GM19023 (cell line): ENCODE results near the gene PTPRM.

Experiments used
- ATAC-seq: cut with Tn5 transposase; IDR thresholded peaks from one replicate; pipeline ENCODE4 v1.9.1; 2021; ENCODE audit warnings: mild to moderate bottlenecking, moderate library complexity; ENCODE audit not compliant: unreplicated experiment

The PTPRM gene

GRCh38 chr18:7789856-7790552, 222.9 kb downstream of the PTPRM start:
- no peak for ATAC-seq

- no peak for ATAC-seq
Observed at GRCh38 chr18:7793100-7793499, 226.0 kb downstream of the PTPRM start.

GRCh38 chr18:7803956-7804469, 236.9 kb downstream of the PTPRM start:
- ATAC-seq = no peak

GRCh38 chr18:7805096-7805495, 238.0 kb downstream of the PTPRM start:
- ATAC-seq = no peak

GRCh38 chr18:7805880-7806279, 238.8 kb downstream of the PTPRM start:
- no peak for ATAC-seq

GRCh38 chr18:7807936-7808453, 240.9 kb downstream of the PTPRM start:
- ATAC-seq = no peak

GRCh38 chr18:7808992-7809391, 241.9 kb downstream of the PTPRM start:
- no peak for ATAC-seq

- no peak for ATAC-seq
Observed at GRCh38 chr18:7809455-7809854, 242.3 kb downstream of the PTPRM start.

- ATAC-seq = no peak
Observed at GRCh38 chr18:7809978-7810377, 242.9 kb downstream of the PTPRM start.

GRCh38 chr18:7812431-7813063, 245.4 kb downstream of the PTPRM start:
- no peak for ATAC-seq

- no peak for ATAC-seq
Observed at GRCh38 chr18:7813131-7813530, 246.0 kb downstream of the PTPRM start.

GRCh38 chr18:7814754-7815315, 247.7 kb downstream of the PTPRM start:
- no peak for ATAC-seq

GRCh38 chr18:7815787-7816186, 248.7 kb downstream of the PTPRM start:
- no peak for ATAC-seq

GRCh38 chr18:7817575-7818230, 250.6 kb downstream of the PTPRM start:
- no peak for ATAC-seq

- no peak for ATAC-seq
Observed at GRCh38 chr18:7821784-7822183, 254.7 kb downstream of the PTPRM start.

- peak; percentile 65 for ATAC-seq
Observed at GRCh38 chr18:7822435-7823331, 255.6 kb downstream of the PTPRM start.

GRCh38 chr18:7824970-7825369, 257.9 kb downstream of the PTPRM start:
- no peak for ATAC-seq

- ATAC-seq = peak; percentile 74
Observed at GRCh38 chr18:7830468-7830867, 263.4 kb downstream of the PTPRM start.

GRCh38 chr18:7839548-7839947, 272.4 kb downstream of the PTPRM start:
- no peak for ATAC-seq

GRCh38 chr18:7840411-7840810, 273.3 kb downstream of the PTPRM start:
- no peak for ATAC-seq
